GM12874 (cell line): ENCODE data around the gene TMTC4.

Experiments used
- CTCF ChIP-seq: IDR thresholded peaks from 2 replicates; pipeline ENCODE4 v1.5.1; 2011; ENCODE audit warnings: low read depth, mild to moderate bottlenecking, control low read depth, low read length, moderate library complexity; ENCODE audit not compliant: insufficient read depth

Gene TMTC4

DNA sequence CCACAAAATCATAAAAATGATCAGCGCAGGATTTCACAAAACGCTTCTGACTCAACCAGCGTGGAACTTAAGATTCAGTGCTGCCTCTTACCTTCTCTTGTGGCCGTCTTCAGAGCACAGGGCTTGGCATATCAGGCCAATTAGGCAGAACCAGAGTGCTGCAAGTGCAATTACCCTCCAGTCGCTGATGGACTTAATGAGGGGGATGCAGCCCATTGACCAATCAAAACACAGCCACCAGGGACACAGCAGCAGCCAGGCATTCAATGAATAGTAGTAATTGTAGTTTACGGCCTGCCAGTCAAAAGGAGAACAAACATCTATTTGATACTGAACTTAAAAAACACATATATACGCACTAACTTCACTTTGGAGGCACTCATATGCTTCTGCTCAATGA is 38.2 kb downstream of the TMTC4 start:
- no peak for TF ChIP-seq CTCF

- TF ChIP-seq CTCF: no peak
Observed at GRCh38 chr13:100636004-100636403, 38.6 kb downstream of the TMTC4 start.

DNA sequence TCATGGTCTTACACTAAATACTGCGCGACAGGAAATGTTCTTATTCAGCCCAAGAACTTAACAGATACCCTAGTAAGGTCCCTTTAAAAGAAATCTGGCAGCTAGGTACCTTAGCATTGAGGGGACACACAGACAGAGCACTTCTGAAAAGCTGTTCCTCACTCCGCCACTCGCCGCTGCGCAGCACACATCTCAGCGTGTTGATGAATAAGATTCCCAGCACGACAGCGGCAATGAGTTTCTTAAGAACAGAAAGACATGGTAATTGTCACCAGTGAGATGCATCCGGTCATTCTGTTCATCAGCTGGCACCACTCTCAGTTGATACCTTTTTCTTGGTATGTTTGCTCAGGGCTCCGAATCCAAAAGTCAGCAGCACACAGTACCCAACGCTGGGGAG is 39.9 kb downstream of the TMTC4 start:
- no peak for TF ChIP-seq CTCF

- no peak for TF ChIP-seq CTCF
Observed at GRCh38 chr13:100633461-100633860, 41.1 kb downstream of the TMTC4 start.

DNA sequence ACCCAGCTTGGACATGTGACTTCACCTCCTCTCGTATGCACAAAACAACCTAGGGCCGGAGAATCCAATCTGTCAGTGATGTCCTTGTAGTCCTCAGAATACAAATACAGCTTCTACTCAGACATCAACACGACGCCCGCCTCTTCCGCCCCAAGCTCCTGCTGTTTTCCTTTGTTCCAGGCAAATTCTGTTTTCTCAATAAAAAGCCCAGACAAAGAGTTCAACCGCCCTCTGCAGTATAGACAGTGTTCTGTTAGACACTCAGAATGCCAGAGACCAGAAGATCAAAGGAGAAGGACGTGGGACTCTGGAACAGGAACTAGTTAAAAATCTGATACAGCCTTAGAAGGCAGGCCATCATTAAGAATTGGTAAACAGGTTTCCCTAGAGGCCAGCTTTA is 44.0 kb downstream of the TMTC4 start:
- no peak for TF ChIP-seq CTCF

- no peak for TF ChIP-seq CTCF
Observed at GRCh38 chr13:100627120-100627519, 47.5 kb downstream of the TMTC4 start.

DNA sequence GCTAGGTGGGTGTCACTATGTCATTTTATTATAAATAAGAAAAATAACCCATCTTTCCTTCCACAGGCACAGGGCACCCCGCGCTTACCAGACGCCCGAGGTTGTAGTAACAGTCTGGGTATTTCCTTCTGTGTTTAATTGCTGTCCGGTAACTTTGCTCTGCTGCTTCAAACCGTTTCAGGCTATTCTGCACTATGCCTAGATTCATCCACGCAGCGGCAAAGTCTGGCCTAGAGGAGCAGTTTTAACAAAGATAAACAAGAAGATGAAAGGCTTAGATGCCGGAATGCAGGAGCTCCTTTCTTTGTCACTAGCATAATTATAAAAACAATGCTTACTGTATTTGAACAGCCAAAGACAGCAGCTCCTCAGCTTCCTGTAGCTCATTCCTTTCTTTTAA is 49.1 kb downstream of the TMTC4 start:
- no peak for TF ChIP-seq CTCF

DNA sequence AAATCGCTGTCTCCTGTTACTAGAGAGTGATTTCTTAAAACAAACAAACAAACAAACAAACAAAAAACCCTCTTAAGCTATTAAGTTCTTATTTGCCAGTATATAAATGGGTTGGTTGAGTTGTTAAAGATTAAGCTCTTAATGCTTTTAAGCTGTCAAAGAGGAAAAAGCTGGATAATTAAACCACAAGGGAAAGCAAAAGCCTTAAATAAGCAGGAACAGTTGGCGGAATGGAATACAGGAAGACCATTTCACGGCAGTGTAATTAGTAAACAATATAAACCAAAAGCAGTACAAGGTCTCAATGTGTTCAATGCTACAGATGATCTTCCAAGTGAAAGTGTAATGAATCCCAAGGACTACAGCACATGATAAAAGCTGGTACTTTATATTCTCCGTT is 53.8 kb downstream of the TMTC4 start:
- TF ChIP-seq CTCF: no peak
